ENCODE data around the gene IL17RE.

DNA sequence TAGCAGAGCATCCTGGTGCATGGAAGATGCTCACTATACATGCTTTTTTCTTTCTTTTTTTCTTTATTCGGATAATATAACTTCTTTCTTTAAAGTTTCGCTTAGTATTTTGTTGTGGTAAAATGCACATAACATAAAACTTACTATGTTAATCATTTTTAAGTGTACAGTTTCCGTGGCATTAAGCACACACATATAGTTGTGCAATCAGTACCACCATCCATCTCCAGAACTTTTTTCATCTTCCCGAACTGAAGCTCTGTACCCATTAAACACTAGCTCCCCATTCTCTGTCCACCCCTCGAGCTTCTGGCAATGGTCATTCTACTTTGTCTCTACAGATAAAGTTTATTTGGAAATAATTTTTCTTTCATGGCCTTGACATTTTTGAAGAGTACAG, 13.2 kb upstream of the IL17RE start:
- no peak for TF ChIP-seq POLR2AphosphoS5 (IDR thresholded peaks at IDR 0.05; ENCODE audit: low read depth, low read length)
- TF ChIP-seq TAF1 (IDR thresholded peaks at IDR 0.05; ENCODE audit: borderline replicate concordance, insufficient read depth, low read length) = no peak
- TF ChIP-seq, protein P1, sequence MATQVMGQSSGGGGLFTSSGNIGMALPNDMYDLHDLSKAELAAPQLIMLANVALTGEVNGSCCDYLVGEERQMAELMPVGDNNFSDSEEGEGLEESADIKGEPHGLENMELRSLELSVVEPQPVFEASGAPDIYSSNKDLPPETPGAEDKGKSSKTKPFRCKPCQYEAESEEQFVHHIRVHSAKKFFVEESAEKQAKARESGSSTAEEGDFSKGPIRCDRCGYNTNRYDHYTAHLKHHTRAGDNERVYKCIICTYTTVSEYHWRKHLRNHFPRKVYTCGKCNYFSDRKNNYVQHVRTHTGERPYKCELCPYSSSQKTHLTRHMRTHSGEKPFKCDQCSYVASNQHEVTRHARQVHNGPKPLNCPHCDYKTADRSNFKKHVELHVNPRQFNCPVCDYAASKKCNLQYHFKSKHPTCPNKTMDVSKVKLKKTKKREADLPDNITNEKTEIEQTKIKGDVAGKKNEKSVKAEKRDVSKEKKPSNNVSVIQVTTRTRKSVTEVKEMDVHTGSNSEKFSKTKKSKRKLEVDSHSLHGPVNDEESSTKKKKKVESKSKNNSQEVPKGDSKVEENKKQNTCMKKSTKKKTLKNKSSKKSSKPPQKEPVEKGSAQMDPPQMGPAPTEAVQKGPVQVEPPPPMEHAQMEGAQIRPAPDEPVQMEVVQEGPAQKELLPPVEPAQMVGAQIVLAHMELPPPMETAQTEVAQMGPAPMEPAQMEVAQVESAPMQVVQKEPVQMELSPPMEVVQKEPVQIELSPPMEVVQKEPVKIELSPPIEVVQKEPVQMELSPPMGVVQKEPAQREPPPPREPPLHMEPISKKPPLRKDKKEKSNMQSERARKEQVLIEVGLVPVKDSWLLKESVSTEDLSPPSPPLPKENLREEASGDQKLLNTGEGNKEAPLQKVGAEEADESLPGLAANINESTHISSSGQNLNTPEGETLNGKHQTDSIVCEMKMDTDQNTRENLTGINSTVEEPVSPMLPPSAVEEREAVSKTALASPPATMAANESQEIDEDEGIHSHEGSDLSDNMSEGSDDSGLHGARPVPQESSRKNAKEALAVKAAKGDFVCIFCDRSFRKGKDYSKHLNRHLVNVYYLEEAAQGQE (IDR thresholded peaks at IDR 0.05; ENCODE audit: insufficient read depth in 1 of 2, low read depth in 2 of 2, low read length in 2 of 2) = no peak
- no peak for TF ChIP-seq SIN3A (IDR thresholded peaks at IDR 0.05; ENCODE audit: borderline replicate concordance, insufficient read depth, low read length)

All from PFSK-1 (cell line).